Stimulated activated CD4-positive, alpha-beta T cell treated with anti-CD3 and anti-CD28 coated beads, Interleukin-4, amount 100 ng/mL, for 4 hours (primary cell): ENCODE measurements around the gene REG1B.
"Not testable (repeated sequence)": the region's sequence is repeated elsewhere in the genome, so short reads cannot be mapped to it uniquely, and the experiment has no call there.

ENCODE experiments used
- DNase-seq, 2 experiments: peaks; one replicate each; pipeline ENCODE4 v3.0.0-alpha.2; 2020

REG1B gene

GRCh38 chr2:79083597-79084251 is 4.1 kb downstream of the REG1B start:
- no peak for DNase-seq

GRCh38 chr2:79082987-79083386 is 4.8 kb downstream of the REG1B start:
- DNase-seq, result no peak

- no peak for DNase-seq
These were observed 16.7 kb downstream of the REG1B start for GRCh38 chr2:79071078-79071477.

- DNase-seq, result no peak
These were observed 22.6 kb downstream of the REG1B start for GRCh38 chr2:79065201-79065600.

GRCh38 chr2:79054769-79055168 is 33.0 kb downstream of the REG1B start:
- DNase-seq, result not testable (repeated sequence)

GRCh38 chr2:79053486-79053885 is 34.3 kb downstream of the REG1B start:
- DNase-seq, result not testable (repeated sequence)

GRCh38 chr2:79041032-79041448 is 46.8 kb downstream of the REG1B start:
- DNase-seq, result no peak

GRCh38 chr2:79039944-79040343 is 47.8 kb downstream of the REG1B start:
- DNase-seq, result no peak
